Osteocyte (in vitro differentiated cells): ENCODE data around the gene PDPK1. TPM values are rescaled to one million over a fixed set of nuclear protein-coding genes. Genes with fewer than 3 reads are reported as not detected.

Experiments used
- DNase-seq: peaks from one replicate; pipeline ENCODE4 v3.0.0; 2021; ENCODE audit warnings: mixed read lengths; ENCODE audit not compliant: unreplicated experiment; ENCODE audit errors: extremely low spot score
- H3K27ac Mint-ChIP-seq: one replicate; pipeline ENCODE4 v1.8.0; 2021; ENCODE audit warnings: mild to moderate bottlenecking, mixed read lengths; ENCODE audit not compliant: unreplicated experiment
- H3K27me3 Mint-ChIP-seq: one replicate; pipeline ENCODE4 v1.8.0; 2021; ENCODE audit warnings: mixed read lengths; ENCODE audit not compliant: unreplicated experiment
- H3K36me3 Mint-ChIP-seq: one replicate; pipeline ENCODE4 v1.8.0; 2021; ENCODE audit warnings: mixed read lengths; ENCODE audit not compliant: unreplicated experiment
- H3K4me1 Mint-ChIP-seq: one replicate; pipeline ENCODE4 v1.8.0; 2021; ENCODE audit warnings: mixed read lengths; ENCODE audit not compliant: unreplicated experiment
- H3K4me3 Mint-ChIP-seq: one replicate; pipeline ENCODE4 v1.8.0; 2021; ENCODE audit warnings: mild to moderate bottlenecking, moderate library complexity, mixed read lengths; ENCODE audit not compliant: unreplicated experiment
- H3K9me3 Mint-ChIP-seq: one replicate; pipeline ENCODE4 v1.8.0; 2021; ENCODE audit warnings: mixed read lengths; ENCODE audit not compliant: unreplicated experiment
- total RNA-seq: library from RNA; stranded (reverse); gene quantifications from 2 replicates; pipeline ENCODE4 v1.2.1, GENCODE V29; 2021
- TF ChIP-seq, protein P1 (sequence below): fragments of 200-600 bp; sonication (generic); IDR thresholded peaks from 2 replicates; pipeline ENCODE4 v1.5.0; 2021; ENCODE audit warnings: antibody characterized with exemption, mild to moderate bottlenecking, moderate library complexity

The PDPK1 gene
- total RNA-seq, 1 donor from 2014 or later = 45.8 TPM

DNA sequence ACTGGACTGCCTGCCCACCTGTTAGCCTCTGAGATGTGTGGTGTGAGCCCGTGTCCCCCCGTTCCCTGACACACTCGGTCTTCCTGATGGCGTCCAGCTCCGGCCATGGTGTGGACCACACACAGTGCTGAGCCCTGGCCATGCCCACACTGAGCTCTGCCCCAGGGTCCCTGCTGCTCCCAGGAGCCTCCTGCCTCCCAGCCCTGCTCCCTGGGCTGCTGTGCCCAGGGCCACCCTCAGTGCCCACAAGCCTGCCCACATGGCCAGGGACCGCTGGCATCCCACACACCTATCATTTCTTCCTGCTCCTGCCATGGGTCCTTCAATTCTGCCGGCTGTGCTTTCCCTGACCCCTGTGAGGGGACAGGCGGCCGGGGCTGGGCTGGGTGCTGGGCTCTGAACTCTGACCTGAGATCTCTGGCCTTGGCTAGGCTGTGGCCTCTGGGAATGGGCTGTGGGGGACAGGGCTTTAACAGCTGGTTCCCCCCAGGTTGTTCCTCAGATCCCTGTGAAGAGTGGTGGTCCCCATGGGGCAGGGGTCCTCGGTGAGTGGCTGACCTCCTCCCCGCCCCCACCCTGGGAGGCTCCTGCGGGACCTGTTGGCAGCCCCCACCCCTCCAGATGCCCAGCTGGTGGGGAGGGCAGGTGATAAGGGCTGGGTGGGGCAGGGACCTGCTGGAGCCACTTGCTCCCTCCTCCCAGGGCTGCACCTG lies 10.6 kb upstream of the PDPK1 start:
- Mint-ChIP-seq H3K27me3 (no peaks in the 10 kb centered on the region), H3K9me3 (no peaks in the 10 kb centered on the region), H3K4me3 (no peak overlapping the region), H3K4me1 (peaks cover 7% of the 10 kb centered on the region), H3K36me3 (peaks cover 19% of the 10 kb centered on the region), H3K27ac (no peak overlapping the region)
- TF ChIP-seq, protein P1, sequence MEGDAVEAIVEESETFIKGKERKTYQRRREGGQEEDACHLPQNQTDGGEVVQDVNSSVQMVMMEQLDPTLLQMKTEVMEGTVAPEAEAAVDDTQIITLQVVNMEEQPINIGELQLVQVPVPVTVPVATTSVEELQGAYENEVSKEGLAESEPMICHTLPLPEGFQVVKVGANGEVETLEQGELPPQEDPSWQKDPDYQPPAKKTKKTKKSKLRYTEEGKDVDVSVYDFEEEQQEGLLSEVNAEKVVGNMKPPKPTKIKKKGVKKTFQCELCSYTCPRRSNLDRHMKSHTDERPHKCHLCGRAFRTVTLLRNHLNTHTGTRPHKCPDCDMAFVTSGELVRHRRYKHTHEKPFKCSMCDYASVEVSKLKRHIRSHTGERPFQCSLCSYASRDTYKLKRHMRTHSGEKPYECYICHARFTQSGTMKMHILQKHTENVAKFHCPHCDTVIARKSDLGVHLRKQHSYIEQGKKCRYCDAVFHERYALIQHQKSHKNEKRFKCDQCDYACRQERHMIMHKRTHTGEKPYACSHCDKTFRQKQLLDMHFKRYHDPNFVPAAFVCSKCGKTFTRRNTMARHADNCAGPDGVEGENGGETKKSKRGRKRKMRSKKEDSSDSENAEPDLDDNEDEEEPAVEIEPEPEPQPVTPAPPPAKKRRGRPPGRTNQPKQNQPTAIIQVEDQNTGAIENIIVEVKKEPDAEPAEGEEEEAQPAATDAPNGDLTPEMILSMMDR = no peak
- no peak for DNase-seq

DNA sequence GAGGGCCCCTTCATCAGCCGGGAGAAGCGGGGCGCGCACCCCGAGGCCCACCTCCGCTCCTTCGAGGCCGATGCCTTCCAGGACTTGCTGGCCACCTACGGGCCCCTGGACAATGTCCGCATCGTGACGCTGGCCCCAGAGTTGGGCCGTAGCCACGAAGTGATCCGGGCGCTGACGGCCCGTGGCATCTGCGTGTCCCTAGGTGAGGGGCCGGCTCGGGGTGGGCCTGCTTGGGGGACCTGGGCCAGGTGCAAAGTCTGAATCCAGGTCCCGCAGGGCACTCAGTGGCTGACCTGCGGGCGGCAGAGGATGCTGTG lies 10.1 kb upstream of the PDPK1 start:
- H3K27ac Mint-ChIP-seq = no peak overlapping the region
- H3K36me3 Mint-ChIP-seq = peaks cover 19% of the 10 kb centered on the region
- no peak overlapping the region for H3K4me3 Mint-ChIP-seq
- peaks cover 10% of the 10 kb centered on the region for H3K4me1 Mint-ChIP-seq
- DNase-seq = no peak
- TF ChIP-seq, protein P1 = no peak
- no peaks in the 10 kb centered on the region for H3K9me3 Mint-ChIP-seq
- H3K27me3 Mint-ChIP-seq = no peaks in the 10 kb centered on the region

DNA sequence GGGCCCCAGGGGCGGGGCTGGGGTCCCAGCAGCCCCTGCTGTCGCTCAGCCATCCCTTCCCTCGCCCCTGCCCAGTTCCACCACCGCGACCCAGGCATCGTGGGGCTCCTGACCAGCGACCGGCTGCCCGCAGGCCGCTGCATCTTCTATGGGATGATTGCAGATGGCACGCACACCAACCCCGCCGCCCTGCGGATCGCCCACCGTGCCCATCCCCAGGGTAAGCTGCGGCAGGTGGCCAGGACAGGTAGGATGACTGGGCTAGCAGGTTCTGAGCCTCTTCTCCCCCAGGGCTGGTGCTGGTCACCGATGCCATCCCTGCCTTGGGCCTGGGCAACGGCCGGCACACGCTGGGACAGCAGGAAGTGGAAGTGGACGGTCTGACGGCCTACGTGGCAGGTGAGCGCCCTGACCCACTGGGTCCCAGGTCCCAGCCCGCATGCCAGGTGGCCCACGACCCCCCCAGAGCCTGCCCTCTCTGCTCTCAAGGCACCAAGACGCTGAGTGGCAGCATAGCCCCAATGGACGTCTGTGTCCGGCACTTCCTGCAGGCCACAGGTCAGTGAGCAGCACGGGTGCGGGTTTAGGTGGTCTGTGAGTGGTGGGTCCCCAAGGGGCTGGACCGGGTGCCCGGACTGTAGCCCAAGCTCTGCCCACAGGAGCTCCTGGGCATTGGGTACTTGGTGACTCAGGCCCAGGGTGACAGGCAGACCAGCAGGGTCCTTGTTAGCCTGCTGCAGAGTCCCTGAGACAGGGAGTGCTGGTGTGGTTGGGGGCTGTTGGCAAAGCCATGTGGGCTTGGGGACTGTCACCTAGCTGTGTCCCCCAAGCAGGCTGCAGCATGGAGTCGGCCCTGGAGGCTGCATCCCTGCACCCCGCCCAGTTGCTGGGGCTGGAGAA lies 9.4 kb upstream of the PDPK1 start:
- Mint-ChIP-seq H3K4me1 (peaks cover 13% of the 10 kb centered on the region), H3K4me3 (no peak overlapping the region), H3K36me3 (peaks cover 19% of the 10 kb centered on the region), H3K27me3 (no peaks in the 10 kb centered on the region), H3K27ac (no peak overlapping the region), H3K9me3 (no peaks in the 10 kb centered on the region)
- no peak for DNase-seq
- TF ChIP-seq, protein P1 = no peak

DNA sequence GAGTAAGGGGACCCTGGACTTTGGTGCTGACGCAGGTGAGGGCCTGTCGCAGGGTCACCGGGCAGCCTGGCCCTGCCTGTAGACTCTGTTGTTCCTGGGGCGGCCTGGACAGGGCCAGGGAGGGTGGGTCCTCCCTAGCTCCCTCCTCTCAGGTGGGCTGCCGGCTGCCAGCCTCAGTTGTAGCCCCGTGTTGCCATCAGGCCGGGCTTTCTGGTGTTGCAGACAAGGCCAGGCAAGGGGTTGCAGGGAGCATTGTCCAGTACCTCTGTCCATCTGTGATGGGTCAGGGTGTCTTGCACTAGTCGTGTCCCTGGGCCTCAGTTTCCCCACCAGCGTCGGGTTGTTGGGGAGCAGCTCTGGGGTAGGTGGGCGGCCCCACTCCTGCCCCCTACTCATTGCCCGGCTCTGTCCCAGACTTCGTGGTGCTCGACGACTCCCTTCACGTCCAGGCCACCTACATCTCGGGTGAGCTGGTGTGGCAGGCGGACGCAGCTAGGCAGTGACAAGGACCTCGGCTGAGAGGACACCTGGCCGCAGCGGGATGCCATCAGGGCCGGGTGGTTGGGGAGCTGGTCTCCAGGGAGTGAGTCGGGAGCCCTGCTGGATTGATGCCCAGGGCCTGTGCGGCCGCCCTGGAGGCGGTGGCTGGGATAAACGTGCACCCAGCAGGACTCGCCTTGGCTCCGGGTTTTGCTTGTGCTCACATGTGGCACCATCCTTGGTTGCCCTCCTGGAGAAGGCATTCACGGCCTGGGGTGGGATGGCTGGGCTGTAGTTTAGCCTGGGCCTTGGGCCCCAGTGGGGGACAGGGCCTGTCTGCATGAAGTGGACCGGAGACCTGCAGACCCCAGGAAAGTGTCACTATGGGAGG lies 8.5 kb upstream of the PDPK1 start:
- TF ChIP-seq, protein P1 = no peak
- Mint-ChIP-seq H3K9me3 (no peaks in the 10 kb centered on the region), H3K27me3 (no peaks in the 10 kb centered on the region), H3K36me3 (peaks cover 13% of the 10 kb centered on the region), H3K4me1 (peaks cover 17% of the 10 kb centered on the region), H3K4me3 (no peak overlapping the region), H3K27ac (no peak overlapping the region)
- no peak for DNase-seq
